CD4-positive, alpha-beta T cell (primary cell): ENCODE measurements around the gene HOPX. TPM values are rescaled to one million over a fixed set of nuclear protein-coding genes. Genes with fewer than 3 reads are reported as not detected.

Experiments used
- ATAC-seq: fragments of 200-7000 bp; cut with Tn5 transposase; one replicate; pipeline ENCODE4 v1.10.0; 2022; ENCODE audit warnings: mild to moderate bottlenecking; ENCODE audit not compliant: poor library complexity
- CTCF ChIA-PET: fragments of 350-600 bp; sonication (Branson Sonifier 250); formaldehyde crosslinking; loops from one replicate; lab custom pipeline; 2021; ENCODE audit warnings: antibody characterized with exemption, inconsistent platforms; lab: Charles Lee
- POLR2A ChIA-PET: fragments of 350-600 bp; sonication (Branson Sonifier 250); formaldehyde crosslinking; loops from one replicate; lab custom pipeline; 2021; ENCODE audit warnings: antibody characterized with exemption, inconsistent platforms; lab: Charles Lee
- DNase-seq, 14 experiments: peaks; one replicate each; pipeline ENCODE4 v3.0.0-alpha.2; 2013 to 2020; ENCODE audit warnings: mixed read lengths in 2 of 14
- H3K27ac ChIP-seq, 2 donors: one replicate each; pipeline versions ENCODE4 v1.5.1 to v1.7.0; 2013; ENCODE audit warnings: low read length in 2 of 2, low read depth in 1 of 2, mild to moderate bottlenecking in 1 of 2
- H3K27me3 ChIP-seq, 2 experiments: 1 replicate in 1 of 2; 2 replicates in 1 of 2; pipeline versions ENCODE4 v1.6.1 to v1.7.0; 2013; ENCODE audit warnings: low read length in 2 of 2, control low read depth in 1 of 2, mild to moderate bottlenecking in 1 of 2, moderate library complexity in 1 of 2; ENCODE audit not compliant: insufficient read depth in 2 of 2, control insufficient read depth in 1 of 2
- H3K36me3 ChIP-seq: one replicate; pipeline ENCODE4 v1.6.1; 2013; ENCODE audit warnings: low read length, control low read depth; ENCODE audit not compliant: insufficient read depth
- H3K4me1 ChIP-seq: one replicate; pipeline ENCODE4 v1.6.1; 2013; ENCODE audit warnings: low read length, control low read depth; ENCODE audit not compliant: insufficient read depth
- H3K4me3 ChIP-seq: one replicate; pipeline ENCODE4 v1.5.1; 2013; ENCODE audit warnings: mild to moderate bottlenecking, low read length, moderate library complexity
- H3K9me3 ChIP-seq, 2 experiments: 1 replicate in 1 of 2; 2 replicates in 1 of 2; pipeline versions ENCODE4 v1.6.1 to v1.7.0; 2013; ENCODE audit warnings: low read length in 2 of 2, mild to moderate bottlenecking in 2 of 2, control low read depth in 1 of 2, moderate library complexity in 1 of 2; ENCODE audit not compliant: control insufficient read depth in 1 of 2, insufficient read depth in 1 of 2
- H3K27ac Mint-ChIP-seq: one replicate; pipeline ENCODE4 v1.8.0; 2020; ENCODE audit warnings: mixed read lengths
- H3K27me3 Mint-ChIP-seq: one replicate; pipeline ENCODE4 v1.8.0; 2021; ENCODE audit warnings: mixed read lengths
- H3K36me3 Mint-ChIP-seq: one replicate; pipeline ENCODE4 v1.8.0; 2021; ENCODE audit warnings: low read depth, mixed read lengths
- H3K4me1 Mint-ChIP-seq: one replicate; pipeline ENCODE4 v1.8.0; 2021; ENCODE audit warnings: low read depth, mixed read lengths
- H3K4me3 Mint-ChIP-seq: one replicate; pipeline ENCODE4 v1.8.0; 2020; ENCODE audit warnings: mild to moderate bottlenecking, mixed read lengths
- H3K9me3 Mint-ChIP-seq: one replicate; pipeline ENCODE4 v1.8.0; 2020; ENCODE audit warnings: mixed read lengths
- CTCF ChIP-seq: fragments of 200-600 bp; IDR thresholded peaks from one replicate; pipeline ENCODE4 v1.8.0; 2022; ENCODE audit warnings: antibody characterized with exemption, mild to moderate bottlenecking
- intact Hi-C, 2 experiments: fragments of 100-400 bp; cut with DNase I in 1 of 2; cut with micrococcal nuclease in 1 of 2; formaldehyde crosslinking; loops; one replicate each; pipeline versions ENCODE4 v1.15.1 to v1.9.0; 2023 to 2025; cut with DNase I, micrococcal nuclease
- total RNA-seq, 174 experiments: library from RNA in 2 of 174; stranded (reverse) in 2 of 174; gene quantifications; one replicate each; pipeline ENCODE4 v1.2.3 and lab custom pipeline; 2021 to 2026

Gene HOPX
- total RNA-seq, 2 experiments from 2014 or later: 4.3 to 5.9 TPM

GRCh38 chr4:56619816-56620215, 61.3 kb downstream of the HOPX start:
- H3K27me3 ChIP-seq: peaks cover 0 to 3% of the 10 kb centered on the region in 2 experiments

GRCh38 chr4:56619160-56619559, 61.9 kb downstream of the HOPX start:
- Mint-ChIP-seq H3K36me3 (peaks cover 4% of the 10 kb centered on the region), H3K27me3 (no peaks in the 10 kb centered on the region), H3K9me3 (no peaks in the 10 kb centered on the region), H3K27ac (no peak overlapping the region), H3K4me1 (no peaks in the 10 kb centered on the region), H3K4me3 (no peak overlapping the region)
- peaks cover 0 to under 1% of the 10 kb centered on the region in 2 experiments for H3K9me3 ChIP-seq
- TF ChIP-seq CTCF: no peak
- CTCF ChIA-PET: no interaction called here
- H3K4me3 ChIP-seq: no peak overlapping the region
- no peak overlapping the region for H3K27ac ChIP-seq
- ATAC-seq (no peak), DNase-seq (no peak)
- no peaks in the 10 kb centered on the region for H3K36me3 ChIP-seq
- intact Hi-C loops: no loop called here
- no peaks in the 10 kb centered on the region for H3K4me1 ChIP-seq
- H3K27me3 ChIP-seq: peaks cover 0 to 3% of the 10 kb centered on the region in 2 experiments
- POLR2A ChIA-PET: interaction anchor here (0.7 to 1.3 kb wide), 2 partner anchors 20 to 139 kb away, joined by 3 to 5 read pairs; no protein-coding TSS in a partner anchor

More at GRCh38 chr4:56619816-56620215, 61.3 kb downstream of the HOPX start:
- TF ChIP-seq CTCF: no peak
- H3K4me3 Mint-ChIP-seq: no peak overlapping the region
- H3K4me1 ChIP-seq: no peaks in the 10 kb centered on the region
- H3K27ac ChIP-seq: no peak overlapping the region
- no peaks in the 10 kb centered on the region for H3K4me1 Mint-ChIP-seq
- no peak overlapping the region for H3K27ac Mint-ChIP-seq
- H3K9me3 Mint-ChIP-seq: no peaks in the 10 kb centered on the region
- ATAC-seq (no peak), DNase-seq (no peak)
- no peak overlapping the region for H3K4me3 ChIP-seq
- H3K9me3 ChIP-seq: peaks cover 0 to 7% of the 10 kb centered on the region in 2 experiments
- H3K36me3 Mint-ChIP-seq: peaks cover 4% of the 10 kb centered on the region
- H3K27me3 Mint-ChIP-seq: no peaks in the 10 kb centered on the region
- intact Hi-C loops: no loop called here
- no peaks in the 10 kb centered on the region for H3K36me3 ChIP-seq
- POLR2A ChIA-PET: interaction anchor here (1.3 kb wide), 1 partner anchor 138 kb away, joined by 3 read pairs; no protein-coding TSS in a partner anchor
- CTCF ChIA-PET: no interaction called here

- no peak overlapping the region for H3K4me3 Mint-ChIP-seq
- H3K27me3 Mint-ChIP-seq: no peaks in the 10 kb centered on the region
- ChIA-PET POLR2A (interaction anchor here (0.7 to 1.3 kb wide), 2 partner anchors 20 to 139 kb away, joined by 3 to 5 read pairs; no protein-coding TSS in a partner anchor), CTCF (no interaction called here)
- Histone ChIP-seq H3K27me3 (peaks cover 0 to 3% of the 10 kb centered on the region in 2 experiments), H3K27ac (no peak overlapping the region), H3K9me3 (no peaks in the 10 kb centered on the region), H3K4me3 (no peak overlapping the region), H3K4me1 (no peaks in the 10 kb centered on the region), H3K36me3 (no peaks in the 10 kb centered on the region)
- no peak for DNase-seq
- TF ChIP-seq CTCF: no peak
- no peaks in the 10 kb centered on the region for H3K4me1 Mint-ChIP-seq
- H3K36me3 Mint-ChIP-seq: no peaks in the 10 kb centered on the region
- intact Hi-C loops: no loop called here
- no peak for ATAC-seq
- no peaks in the 10 kb centered on the region for H3K9me3 Mint-ChIP-seq
- no peak overlapping the region for H3K27ac Mint-ChIP-seq
Measured at GRCh38 chr4:56618734-56619133, 62.4 kb downstream of the HOPX start.
